ENCODE measurements around the gene CAPN3.
A peak's percentile ranks its signal among the peaks of the same experiment; 100 is the strongest.

CAPN3 gene

GRCh38 chr15:42358141-42358540 is 1.2 kb upstream of the CAPN3 start:
- DNase-seq (ENCODE audit: low spot score): no peak

GRCh38 chr15:42359985-42360384 is 684 bp downstream of the CAPN3 start:
- no peak for DNase-seq (ENCODE audit: low spot score)

GRCh38 chr15:42360535-42361112 is 1.3 kb downstream of the CAPN3 start:
- no peak for DNase-seq (ENCODE audit: low spot score)

GRCh38 chr15:42363487-42363886 is 4.2 kb downstream of the CAPN3 start:
- DNase-seq (ENCODE audit: low spot score): no peak

DNA sequence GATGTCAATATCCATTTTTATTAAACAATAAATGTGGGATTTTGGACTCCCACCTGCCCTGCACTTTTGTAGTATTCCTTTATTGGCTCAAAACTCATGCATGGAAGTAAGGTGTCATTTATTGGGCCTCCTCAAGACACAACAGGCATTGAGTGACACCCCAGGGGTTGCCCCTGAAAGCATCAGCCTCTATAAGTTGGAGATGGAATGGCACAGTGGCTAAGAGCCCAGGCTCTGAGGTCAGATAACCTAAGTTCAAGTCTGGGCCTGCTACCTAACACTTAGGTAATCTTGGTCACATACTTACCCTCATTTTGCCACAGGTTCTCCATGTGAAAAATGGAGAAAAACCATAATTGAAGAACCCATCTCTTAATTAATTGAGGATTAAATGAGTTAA is 4.6 kb downstream of the CAPN3 start:
- no peak for DNase-seq (ENCODE audit: low spot score)

GRCh38 chr15:42364529-42364928 is 5.2 kb downstream of the CAPN3 start:
- no peak for DNase-seq (ENCODE audit: low spot score)

- DNase-seq (ENCODE audit: low spot score): no peak
These were observed 6.7 kb downstream of the CAPN3 start for GRCh38 chr15:42365921-42366550.

GRCh38 chr15:42367041-42367440 is 7.7 kb downstream of the CAPN3 start:
- no peak for DNase-seq (ENCODE audit: low spot score)

GRCh38 chr15:42368096-42368495 is 8.8 kb downstream of the CAPN3 start:
- DNase-seq (ENCODE audit: low spot score): no peak

DNA sequence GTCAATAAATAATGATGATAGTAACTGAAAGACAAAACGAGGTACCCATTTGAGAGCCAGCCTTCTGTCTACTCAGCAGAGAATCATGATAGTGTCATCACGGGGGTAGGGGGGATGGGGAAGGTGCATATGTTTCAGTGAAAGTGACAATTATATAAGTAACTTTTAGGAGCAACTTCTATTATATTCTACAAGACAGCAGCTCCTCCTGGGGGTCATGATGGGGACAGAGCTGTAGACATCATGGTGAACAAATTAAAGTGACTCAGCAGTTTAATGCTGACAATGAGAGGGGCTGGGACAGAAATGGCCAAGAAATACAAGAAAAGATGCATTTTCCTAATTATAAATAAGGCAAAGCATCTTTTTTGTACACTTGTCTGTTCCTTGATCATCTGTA is 11.8 kb downstream of the CAPN3 start:
- no peak for DNase-seq (ENCODE audit: low spot score)

- DNase-seq (ENCODE audit: low spot score): no peak
These were observed 14.0 kb downstream of the CAPN3 start for GRCh38 chr15:42373274-42373673.

- DNase-seq (ENCODE audit: low spot score): no peak
These were observed 14.6 kb downstream of the CAPN3 start for GRCh38 chr15:42373936-42374335.

DNA sequence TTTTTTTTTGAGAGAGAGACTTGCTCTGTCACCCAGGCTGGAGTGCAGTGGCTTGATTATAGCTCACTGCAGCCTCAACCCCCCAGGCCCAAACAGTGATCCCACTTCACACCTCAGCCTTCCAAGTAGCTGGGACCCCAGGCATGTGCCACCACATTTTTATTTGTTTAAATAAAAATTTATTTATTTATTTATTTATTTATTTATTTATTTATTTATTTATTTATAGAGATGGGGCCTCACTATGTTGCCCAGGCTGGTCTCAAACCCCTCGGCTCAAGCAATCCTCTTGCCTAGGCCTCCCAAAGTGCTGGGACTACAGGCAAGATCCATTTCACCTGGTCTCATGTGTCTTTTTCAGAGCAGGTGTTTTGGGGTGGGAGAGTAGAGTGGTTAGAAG is 15.5 kb downstream of the CAPN3 start:
- DNase-seq (ENCODE audit: low spot score): no peak

GRCh38 chr15:42375252-42375651 is 16.0 kb downstream of the CAPN3 start:
- no peak for DNase-seq (ENCODE audit: low spot score)

GRCh38 chr15:42375941-42376340 is 16.6 kb downstream of the CAPN3 start:
- DNase-seq (ENCODE audit: low spot score): no peak

GRCh38 chr15:42378011-42378410 is 18.7 kb downstream of the CAPN3 start:
- DNase-seq (ENCODE audit: low spot score): no peak

GRCh38 chr15:42384597-42384996 is 25.3 kb downstream of the CAPN3 start:
- DNase-seq (ENCODE audit: low spot score): no peak

DNA sequence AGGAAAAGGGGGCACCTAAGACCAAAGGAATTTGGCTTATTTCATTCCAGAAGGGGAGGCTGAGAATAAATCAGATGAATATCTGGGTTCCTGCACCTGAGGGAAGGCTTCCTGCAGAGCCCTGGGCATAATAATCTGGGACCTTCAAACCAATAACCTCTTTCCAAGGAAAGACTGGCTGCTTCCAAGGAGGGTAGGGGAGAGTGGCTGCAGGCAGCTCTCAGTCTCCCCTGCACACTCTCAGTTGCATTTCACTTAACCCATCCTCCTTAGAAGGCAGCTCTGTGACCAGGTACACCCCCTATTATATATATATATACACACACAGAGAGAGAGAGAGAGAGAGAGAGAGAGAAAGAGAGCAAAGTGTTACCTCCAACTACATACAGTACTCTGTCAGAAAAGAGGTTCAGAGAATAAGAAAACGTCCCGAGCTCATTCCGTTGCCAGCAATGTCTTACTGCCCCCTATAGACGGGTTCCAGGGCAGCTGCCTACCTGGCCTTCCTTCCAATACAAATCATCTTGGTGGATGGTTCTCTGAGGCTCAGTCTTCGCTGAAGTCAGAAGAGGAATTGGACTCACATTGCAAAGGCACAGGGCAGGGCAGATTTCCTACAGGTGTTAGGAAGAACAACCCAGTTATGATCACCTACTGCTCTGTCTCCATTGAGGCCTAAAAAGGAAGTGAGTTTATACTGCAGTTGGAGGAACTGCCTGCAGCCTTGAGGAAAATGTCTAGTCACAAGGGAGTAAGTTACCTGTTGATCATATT is 26.1 kb downstream of the CAPN3 start:
- DNase-seq (ENCODE audit: low spot score): peak; percentile 38

DNA sequence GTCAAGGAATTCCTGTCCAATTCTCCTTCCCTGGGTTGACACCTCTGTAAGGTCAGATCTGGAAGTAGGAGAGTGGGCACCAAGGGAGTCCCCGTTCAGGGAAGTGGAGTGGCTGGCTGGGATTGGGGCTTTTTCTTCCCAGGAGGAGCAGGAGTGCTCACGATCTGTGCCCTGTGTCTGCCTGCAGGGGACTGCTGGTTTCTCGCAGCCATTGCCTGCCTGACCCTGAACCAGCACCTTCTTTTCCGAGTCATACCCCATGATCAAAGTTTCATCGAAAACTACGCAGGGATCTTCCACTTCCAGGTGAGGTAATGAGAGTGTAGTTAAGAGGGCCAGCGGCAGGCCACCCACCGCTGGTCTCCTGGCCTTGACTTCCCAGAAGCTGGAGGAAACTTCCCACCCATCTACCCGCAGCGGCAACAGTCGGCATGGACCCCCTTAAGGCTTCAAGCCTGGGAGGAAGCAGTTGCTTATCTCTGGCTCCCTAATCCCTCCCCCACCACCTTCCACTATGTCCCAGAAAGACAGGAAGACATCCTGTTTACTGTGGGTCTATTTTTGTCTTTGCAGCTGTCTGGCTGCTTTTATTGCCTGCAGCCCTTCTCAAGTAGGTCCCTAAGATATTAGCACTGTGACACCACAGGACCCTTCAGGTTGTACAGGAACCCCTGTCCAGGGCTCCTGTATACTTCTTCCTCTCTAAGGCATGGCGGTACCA is 26.8 kb downstream of the CAPN3 start:
- no peak for DNase-seq (ENCODE audit: low spot score)

DNA sequence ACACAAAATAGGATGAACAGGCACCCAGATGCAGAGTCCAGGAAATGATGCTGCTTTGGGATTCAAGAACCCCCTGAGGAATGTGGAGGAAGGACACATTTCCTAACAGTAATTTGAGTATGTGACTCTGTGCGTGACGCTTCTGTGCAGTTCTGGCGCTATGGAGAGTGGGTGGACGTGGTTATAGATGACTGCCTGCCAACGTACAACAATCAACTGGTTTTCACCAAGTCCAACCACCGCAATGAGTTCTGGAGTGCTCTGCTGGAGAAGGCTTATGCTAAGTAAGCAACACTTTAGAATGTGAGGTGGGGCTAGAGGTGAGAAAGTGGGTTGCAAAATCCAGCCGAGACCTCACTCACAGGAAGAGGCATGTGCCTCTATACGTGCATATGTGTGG is 28.3 kb downstream of the CAPN3 start:
- no peak for DNase-seq (ENCODE audit: low spot score)

GRCh38 chr15:42392309-42393024 is 33.2 kb downstream of the CAPN3 start:
- no peak for DNase-seq (ENCODE audit: low spot score)

- no peak for DNase-seq (ENCODE audit: low spot score)
These were observed 34.8 kb downstream of the CAPN3 start for GRCh38 chr15:42394106-42394505.
